Skin of body (tissue), 3 donors: ENCODE results near the gene CHCHD3. TPM values are rescaled to one million over a fixed set of nuclear protein-coding genes. Genes with fewer than 3 reads are reported as not detected.

ENCODE experiments used
- DNase-seq: peaks from one replicate; lab custom pipeline; 2025; lab: John Stamatoyannopoulos, UW
- small RNA-seq: library from RNA; depleted of rRNA; stranded (forward); fragments of <200 nt; gene quantifications from one replicate; pipeline ENCODE3, GENCODE V24; 2014; ENCODE audit warnings: low replicate concordance
- total RNA-seq: library from RNA; depleted of rRNA; stranded (reverse); fragments of >200 nt; gene quantifications from one replicate; pipeline ENCODE4 v1.2.3, GENCODE V29; 2014

Gene CHCHD3
- total RNA-seq, 1 donor from 2014 or later = 62.7 TPM

DNA sequence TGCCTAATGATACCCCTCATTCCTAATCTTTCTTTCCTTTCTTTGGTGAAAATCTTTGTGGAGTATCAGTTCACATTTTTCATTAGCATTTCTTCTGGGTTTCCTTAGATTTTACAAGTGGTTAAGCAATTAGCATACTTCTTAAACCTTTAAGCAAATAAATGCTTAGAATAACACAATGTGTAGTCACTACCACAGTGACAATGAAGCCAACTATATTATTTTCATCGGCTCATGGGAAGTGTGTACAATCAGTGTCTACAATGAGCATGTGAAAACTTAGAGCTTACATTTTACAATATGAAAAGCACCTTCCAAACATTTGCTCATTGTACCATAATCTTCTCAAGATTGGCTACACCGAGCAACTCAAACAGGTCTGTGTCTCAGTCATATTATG lies 329.5 kb downstream of the CHCHD3 start:
- DNase-seq = no peak

DNA sequence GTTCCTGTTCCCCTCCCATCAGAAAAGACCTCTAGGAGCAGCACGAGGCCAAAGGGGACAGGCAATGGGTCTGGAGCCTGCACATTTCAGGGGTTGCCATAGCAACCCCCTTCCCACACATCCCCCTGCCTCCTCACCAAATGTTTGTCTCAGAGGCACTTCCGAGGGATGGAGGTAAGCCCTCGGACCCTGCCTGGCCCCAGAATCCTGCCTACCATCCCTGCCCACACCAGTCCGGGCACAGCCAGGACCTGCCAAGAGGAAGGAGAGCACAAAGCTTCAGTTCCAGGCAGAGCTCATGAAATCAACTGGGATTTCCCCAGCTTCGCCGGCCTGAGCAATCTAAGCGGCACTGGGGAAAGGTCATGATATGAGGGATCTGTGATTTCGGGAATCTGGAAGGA lies 330.6 kb downstream of the CHCHD3 start:
- no peak for DNase-seq

GRCh38 chr7:132750530-132751217 lies 331.2 kb downstream of the CHCHD3 start:
- DNase-seq = peak; percentile 2

DNA sequence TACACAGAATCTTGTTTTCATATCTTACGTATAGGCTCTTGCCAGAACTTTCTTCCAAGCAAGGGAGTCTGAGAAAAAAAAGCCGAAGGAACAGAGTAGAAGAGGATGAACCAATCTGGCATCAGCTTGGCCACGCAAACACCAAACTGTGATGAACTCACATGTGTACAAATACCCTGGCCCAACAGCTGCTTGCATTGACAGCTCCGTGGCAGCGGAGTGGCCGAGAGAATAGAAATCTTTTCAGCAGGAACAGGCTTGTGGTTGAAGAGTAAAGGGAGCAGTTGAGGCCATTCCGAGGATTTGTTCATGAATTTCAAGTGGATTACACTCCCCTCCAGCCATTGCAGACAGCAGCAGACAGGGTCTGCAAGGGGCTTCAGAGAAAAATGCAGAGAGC lies 331.8 kb downstream of the CHCHD3 start:
- DNase-seq = no peak

GRCh38 chr7:132745510-132745909 lies 336.4 kb downstream of the CHCHD3 start:
- no peak for DNase-seq

DNA sequence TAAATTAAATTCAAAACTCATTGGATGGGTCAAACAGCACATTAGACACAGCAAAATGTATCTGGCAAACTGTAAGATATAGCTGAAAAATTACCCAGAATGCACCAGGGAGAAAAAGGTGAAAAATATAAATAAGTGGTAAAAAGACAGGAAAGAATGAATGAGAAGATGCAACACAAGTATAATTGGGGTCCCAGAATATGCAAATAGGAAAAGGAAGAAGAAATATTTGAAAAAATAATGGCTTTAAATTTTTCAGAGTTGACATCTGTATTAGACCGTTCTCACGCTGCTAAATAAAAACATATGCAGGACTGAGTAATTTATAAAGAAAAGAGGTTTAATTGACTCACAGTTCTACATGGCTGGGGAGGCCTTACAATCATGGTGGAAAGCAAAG lies 337.9 kb downstream of the CHCHD3 start:
- no peak for DNase-seq

GRCh38 chr7:132742189-132742612 lies 339.7 kb downstream of the CHCHD3 start:
- no peak for DNase-seq

DNA sequence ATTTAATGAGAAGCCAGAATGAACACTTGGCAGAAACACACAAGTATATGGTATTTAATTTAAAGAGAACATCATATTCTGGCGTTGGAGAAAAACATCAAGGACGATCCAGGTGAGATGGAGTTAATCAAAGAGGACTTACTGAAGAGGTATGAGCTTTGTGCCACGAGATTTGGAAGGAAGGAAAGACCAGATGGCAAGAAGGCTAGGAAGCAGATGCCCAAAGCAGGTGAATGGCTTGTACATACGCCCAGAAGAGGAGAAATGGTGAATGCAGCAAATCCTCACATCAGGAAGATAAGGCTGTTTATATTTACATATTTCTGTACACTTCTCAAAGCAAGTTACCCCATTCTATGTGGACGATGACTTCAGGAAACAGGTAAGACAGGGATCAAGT lies 341.7 kb downstream of the CHCHD3 start:
- DNase-seq = no peak

GRCh38 chr7:132739271-132739955 lies 342.5 kb downstream of the CHCHD3 start:
- DNase-seq = peak; percentile 53

- no peak for DNase-seq
Observed at GRCh38 chr7:132738254-132738653, 343.6 kb downstream of the CHCHD3 start.

- DNase-seq = no peak
Observed at GRCh38 chr7:132735476-132735875, 346.4 kb downstream of the CHCHD3 start.

Small RNAs within 50 kb of the gene (small RNA-seq; reads per million reads assigned to genes)
- gene RF00218 (0.26 reads per million, percentile 19 among the genes with 10 or more reads in this experiment), gene RNU6-92P (not detected)

Other genes starting within 250 kb of the CHCHD3 start
- 96.4 TPM for gene EXOC4, start 171.0 kb upstream of the CHCHD3 start, total RNA-seq